Measurements from ENCODE around the gene GLI3.

- TF ChIP-seq, protein P1, sequence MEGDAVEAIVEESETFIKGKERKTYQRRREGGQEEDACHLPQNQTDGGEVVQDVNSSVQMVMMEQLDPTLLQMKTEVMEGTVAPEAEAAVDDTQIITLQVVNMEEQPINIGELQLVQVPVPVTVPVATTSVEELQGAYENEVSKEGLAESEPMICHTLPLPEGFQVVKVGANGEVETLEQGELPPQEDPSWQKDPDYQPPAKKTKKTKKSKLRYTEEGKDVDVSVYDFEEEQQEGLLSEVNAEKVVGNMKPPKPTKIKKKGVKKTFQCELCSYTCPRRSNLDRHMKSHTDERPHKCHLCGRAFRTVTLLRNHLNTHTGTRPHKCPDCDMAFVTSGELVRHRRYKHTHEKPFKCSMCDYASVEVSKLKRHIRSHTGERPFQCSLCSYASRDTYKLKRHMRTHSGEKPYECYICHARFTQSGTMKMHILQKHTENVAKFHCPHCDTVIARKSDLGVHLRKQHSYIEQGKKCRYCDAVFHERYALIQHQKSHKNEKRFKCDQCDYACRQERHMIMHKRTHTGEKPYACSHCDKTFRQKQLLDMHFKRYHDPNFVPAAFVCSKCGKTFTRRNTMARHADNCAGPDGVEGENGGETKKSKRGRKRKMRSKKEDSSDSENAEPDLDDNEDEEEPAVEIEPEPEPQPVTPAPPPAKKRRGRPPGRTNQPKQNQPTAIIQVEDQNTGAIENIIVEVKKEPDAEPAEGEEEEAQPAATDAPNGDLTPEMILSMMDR (IDR thresholded peaks at IDR 0.05): no peak
- no peak for TF ChIP-seq POLR2A (IDR thresholded peaks at IDR 0.05)
These were observed 210.3 kb downstream of the GLI3 start for GRCh38 chr7:42026622-42027197.

All from adrenal gland (tissue), 5 donors.